GM21390 (cell line): ENCODE data around the gene BCL2.
A peak's percentile ranks its signal among the peaks of the same experiment; 100 is the strongest.

Experiments used
- ATAC-seq: cut with Tn5 transposase; IDR thresholded peaks from one replicate; pipeline ENCODE4 v1.9.1; 2021; ENCODE audit not compliant: unreplicated experiment

BCL2 gene

DNA sequence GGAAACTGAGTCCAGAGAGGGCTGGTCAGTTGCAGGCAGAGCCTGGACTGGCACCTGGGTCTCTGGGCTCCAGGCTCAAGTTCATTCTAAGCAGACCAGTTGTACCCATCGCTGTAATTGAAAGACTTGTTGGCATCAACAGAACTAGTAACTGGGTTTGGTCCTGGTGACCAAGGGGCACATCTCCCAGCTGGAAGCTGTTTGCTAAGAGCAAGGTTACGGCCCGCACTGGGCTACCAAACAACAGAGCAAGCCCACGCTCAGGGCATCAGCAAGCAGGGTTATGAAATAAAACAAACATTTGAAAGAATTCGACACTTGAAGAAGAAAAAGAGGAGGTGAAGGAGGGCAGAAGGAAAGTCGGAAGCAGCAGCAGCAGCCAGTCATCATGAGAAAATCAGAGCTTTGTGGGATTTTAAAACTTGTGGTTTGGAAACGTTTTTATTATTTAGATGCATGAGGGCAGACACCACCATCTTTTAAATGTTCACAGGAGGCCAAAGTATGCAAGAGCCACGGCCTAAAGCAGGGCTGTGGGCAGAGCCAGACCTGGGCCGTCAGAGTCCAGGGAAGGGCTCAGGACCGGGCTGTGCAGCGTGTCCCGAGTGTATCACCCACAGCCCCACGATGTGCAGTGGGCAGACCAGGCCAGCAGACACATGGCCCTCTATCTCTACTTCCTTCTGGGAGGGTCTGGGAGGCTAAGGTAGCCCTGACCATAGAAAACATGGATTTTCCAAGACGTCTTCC is 220.3 kb downstream of the BCL2 start:
- ATAC-seq, result no peak

- ATAC-seq, result peak; percentile 80
Observed at GRCh38 chr18:63098018-63098981, 221.3 kb downstream of the BCL2 start.

GRCh38 chr18:63097178-63097577 is 222.4 kb downstream of the BCL2 start:
- no peak for ATAC-seq

DNA sequence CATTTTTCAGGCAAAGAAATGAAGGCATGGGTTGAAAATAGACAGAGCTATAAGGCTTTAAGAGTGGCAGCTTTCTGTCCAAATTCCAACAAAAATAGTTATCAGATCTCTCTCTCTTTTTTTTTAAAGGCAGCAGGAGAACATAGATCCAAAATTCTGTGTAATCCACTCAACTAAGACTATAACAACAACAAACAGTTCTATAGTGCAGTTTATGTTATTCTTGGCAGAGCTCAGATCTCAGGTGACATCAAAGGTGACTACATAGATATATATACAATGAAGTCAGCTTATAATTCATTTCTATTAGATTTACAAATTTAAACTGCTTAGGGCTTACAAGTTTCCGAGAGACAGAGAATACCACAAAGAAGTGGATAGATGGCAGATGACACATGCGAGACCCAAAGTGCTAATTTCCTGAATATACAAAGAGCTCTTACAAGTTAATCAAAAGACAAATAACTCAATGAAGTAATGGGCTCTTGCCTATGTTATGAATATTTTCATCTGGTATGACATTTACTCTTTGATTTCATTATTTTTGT is 223.2 kb downstream of the BCL2 start:
- ATAC-seq, result no peak

- no peak for ATAC-seq
Observed at GRCh38 chr18:63095768-63096167, 223.8 kb downstream of the BCL2 start.

DNA sequence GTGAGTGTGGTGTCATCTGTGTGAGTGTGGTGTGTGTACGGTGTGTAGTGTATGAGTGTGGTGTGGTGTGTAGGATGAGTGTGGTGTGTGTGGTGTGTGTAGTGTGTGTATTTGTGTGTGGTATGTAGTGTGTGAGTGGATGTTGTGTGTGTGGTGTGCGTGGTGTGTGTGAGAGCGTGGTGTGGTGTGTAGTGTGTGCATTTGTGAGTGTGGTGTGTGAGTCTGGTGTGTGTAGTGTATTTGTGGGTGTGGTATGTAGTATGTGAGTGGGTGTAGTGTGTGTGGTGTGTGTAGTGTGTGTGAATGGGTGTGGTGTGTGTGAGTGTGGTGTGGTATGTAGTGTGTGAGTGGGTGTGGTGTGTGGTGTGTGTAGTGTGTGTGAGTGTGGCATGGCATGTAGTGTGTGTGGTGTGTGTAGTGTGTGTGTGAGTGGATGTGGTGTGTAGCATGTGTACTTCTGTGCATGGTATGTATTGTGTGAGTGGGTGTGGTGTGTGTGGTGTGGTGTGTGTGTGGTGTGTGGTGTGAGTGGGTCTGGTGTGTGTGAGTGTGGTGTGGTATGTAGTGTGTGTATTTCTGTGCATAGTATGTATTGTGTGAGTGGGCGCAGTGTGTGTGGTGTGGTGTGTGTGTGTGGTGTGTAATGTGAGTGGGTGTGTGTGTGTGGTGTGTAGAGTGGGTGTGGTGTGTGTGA is 227.8 kb downstream of the BCL2 start:
- no peak for ATAC-seq

- no peak for ATAC-seq
Observed at GRCh38 chr18:63090334-63090733, 229.2 kb downstream of the BCL2 start.

DNA sequence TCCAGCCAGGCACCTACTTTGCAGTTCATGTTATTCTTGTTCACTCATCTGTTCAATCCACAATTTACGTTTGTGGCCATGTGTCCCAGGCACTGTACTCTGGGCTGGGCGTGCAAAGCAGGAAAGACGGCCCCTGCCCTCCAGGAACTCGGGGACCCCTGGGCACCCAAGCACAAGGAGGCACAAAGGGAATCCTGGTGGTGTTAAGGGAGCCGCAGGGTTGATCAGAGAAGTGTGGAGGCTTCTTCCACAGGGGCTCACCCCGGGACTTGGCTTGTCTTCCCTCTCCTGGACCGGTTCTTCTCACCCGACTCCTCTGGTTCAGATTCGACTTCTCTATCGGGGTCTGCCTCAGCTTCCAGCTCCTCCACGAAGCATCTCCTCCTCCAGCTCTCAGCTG is 230.5 kb downstream of the BCL2 start:
- no peak for ATAC-seq

DNA sequence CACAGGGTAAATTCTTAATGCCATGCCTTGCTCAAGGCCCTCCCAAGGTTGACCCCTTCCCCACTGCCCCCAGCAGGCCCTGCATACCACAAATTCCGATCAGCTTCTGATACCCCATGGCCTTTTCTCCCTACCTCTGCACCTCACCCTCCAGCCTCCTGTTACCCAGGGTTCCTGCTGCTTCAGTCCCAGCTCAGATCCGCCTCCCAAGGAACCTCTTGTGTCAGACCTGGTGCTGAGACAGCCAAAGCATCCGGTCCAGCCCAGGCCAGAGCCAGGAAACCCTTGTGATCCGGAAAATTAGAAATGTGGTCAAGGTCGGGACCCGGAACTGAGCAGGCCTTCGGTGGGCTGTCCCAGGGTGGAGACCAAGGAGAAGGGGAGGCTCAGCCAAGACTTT is 231.3 kb downstream of the BCL2 start:
- no peak for ATAC-seq

DNA sequence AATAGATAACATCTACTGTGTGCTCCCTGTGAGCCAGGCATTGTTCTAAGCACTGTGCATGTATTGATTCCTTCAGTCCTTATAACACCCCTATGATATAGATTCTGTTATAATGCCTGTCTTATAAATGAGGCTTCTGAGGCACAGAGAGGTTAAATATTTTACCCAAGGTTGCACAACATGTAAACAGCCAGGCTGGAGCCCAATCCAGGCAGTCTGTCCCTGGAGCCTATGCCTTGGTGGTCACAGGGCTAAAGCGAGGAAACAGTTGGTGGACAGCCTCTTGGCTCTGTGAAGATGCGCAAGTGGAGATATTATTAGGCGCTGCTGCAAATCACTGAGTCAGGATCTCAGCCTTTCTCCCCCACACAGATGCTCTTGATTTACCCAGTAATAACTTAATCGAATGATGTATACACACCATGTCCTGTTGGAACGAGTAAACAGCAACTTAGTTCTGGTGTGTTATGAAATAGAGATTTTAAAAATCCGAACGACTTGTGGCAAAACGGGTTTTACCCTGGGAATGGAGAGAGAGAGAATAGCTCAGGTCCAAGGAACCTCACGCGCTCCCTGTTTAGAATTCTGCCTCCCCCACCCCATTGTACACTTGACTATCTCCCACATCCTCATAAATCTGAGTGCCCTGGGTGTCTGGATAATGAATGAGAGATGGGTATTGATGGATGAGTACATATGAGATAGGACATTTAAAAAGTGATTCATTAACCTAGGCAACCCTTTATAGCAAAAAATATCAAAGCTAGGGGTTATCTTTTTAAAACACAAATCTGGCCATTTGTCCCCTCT is 231.9 kb downstream of the BCL2 start:
- ATAC-seq, result no peak

DNA sequence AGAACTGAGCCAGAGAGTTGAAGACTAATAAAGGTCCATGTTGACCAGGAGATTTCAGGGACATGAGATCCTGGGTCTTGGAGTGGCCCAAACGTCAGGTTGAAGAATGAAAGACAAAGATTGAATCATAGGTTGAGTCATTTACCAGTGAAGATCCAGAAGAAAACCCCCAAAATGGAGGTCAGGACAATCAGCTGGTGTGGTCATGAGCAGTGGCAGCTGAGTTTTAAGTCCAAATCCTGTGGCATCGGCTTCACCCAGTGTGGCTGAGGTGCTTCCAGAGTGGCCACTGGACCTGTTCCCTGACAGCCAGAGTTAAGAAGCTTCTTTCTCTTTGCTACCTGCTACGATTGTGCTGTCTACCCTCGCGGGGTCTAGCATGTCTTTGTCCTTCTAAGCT is 234.0 kb downstream of the BCL2 start:
- ATAC-seq, result no peak

GRCh38 chr18:63084219-63084618 is 235.3 kb downstream of the BCL2 start:
- ATAC-seq, result no peak

GRCh38 chr18:63083555-63083954 is 236.0 kb downstream of the BCL2 start:
- ATAC-seq, result no peak

- ATAC-seq, result no peak
Observed at GRCh38 chr18:63083020-63083531, 236.5 kb downstream of the BCL2 start.

GRCh38 chr18:63082366-63083019 is 237.1 kb downstream of the BCL2 start:
- no peak for ATAC-seq

DNA sequence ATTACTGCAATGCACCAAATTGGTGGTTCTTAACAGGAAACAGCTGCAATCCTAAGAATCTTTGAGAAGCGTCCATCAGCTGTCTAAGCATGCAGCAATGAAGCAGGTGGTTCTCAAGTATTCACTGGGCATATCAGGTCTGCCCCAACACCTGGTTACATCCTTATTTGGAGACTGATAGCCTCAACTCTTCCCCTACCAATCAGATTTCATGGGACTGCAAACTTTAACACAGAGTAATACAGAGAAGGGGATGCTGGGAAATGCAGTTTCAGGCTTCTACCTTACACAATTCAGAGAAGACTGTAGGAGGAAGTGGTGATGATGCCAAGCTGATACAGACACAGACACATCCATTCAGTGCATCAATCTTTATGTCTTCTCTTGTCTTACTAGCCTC is 240.5 kb downstream of the BCL2 start:
- peak; percentile 43 for ATAC-seq

DNA sequence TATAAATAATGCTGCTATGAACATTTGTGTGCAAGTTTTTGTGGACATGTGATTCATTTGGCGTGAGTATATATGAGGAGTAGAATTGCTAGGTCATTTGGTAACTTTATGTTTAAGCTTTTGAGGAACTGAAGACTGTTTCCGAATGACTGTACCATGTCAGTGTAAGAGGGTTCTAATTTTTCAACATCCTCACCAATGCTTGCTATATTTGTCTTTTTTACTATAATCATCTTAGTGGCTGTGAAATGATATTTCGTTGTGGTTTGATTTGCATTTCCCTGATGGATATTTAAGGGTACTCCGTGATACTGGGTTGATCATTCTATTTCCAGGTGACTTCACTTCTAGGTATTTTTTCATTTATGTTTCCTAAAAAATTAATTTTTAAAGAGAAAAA is 241.1 kb downstream of the BCL2 start:
- ATAC-seq, result peak; percentile 89

DNA sequence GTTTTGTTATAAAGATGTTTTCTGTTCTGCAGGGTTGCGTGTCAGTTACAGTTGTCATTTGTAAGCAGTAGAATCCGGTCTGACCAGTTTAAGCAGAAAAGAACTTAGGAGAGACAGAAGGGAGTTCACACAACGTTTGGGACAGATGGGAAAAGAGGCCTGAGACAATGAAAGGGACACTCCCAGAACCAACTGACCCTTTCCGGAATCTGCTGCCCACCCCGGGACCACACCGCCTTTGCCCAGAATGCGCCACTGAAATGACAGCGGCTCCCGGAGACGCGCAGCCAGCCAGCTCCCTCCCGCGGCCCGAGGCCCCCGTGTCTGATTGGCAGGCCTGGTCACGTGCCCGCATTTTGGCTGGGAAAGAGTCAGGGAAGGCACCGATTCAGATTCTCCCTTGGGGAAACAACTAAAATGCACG is 244.6 kb downstream of the BCL2 start:
- ATAC-seq, result peak; percentile 34

DNA sequence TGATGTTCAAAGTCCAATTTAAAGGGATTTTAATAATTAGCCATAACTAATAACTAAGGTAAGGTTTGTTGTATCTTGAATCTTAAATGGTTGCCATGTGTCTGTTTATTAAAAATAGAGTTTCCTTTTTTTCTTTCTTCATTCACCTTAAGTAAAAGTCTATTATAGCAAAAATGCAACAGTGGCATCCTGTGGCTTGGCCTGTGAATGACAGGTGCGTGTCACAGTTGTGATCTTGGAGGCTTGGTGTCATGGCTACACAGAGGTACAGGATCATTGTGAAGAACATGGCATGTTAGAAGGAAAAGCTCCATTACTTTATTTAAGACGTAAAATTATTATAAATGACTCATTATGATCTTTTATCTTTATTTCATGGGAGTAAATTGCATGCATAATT is 246.1 kb downstream of the BCL2 start:
- ATAC-seq, result no peak
